ENCODE data around the gene MYOZ3. TPM values are rescaled to one million over a fixed set of nuclear protein-coding genes. Genes with fewer than 3 reads are reported as not detected.

Gene MYOZ3
- total and polyA plus RNA-seq, 2 experiments from 2014 or later, result 0.32 to 0.71 TPM

- no peaks in the 10 kb centered on the region for H3K79me2 ChIP-seq (ENCODE audit: insufficient read depth)
- no peaks in the 10 kb centered on the region for H3K27me3 ChIP-seq (replicated peaks; ENCODE audit: insufficient read depth)
- TF ChIP-seq EZH2 (IDR thresholded peaks at IDR 0.05; ENCODE audit: insufficient read depth, poor library complexity, severe bottlenecking) (no peak), EZH2phosphoT487 (IDR thresholded peaks at IDR 0.05; ENCODE audit: insufficient read depth, low read depth) (no peak)
- 0 out of 2 replicates have a peak, but pooled peaks cover 10% of the 10 kb centered on the region for H3F3A ChIP-seq (ENCODE audit: insufficient read depth)
- no peak overlapping the region for H3K9ac ChIP-seq
- 97 to 98% methylated on average over 2 of the region's 2 CpGs for WGBS, 2 experiments (ENCODE audit: low coverage in 1 of 2, low lambda C conversion rate in 2 of 2, missing lambda C conversion rate in 2 of 2)
- no peak overlapping the region for H3K4me3 ChIP-seq
- H3K36me3 ChIP-seq (ENCODE audit: low read depth), result 0 out of 2 replicates have a peak, but pooled peaks cover 2% of the 10 kb centered on the region
- no peak overlapping the region for H2AFZ ChIP-seq
- H3K4me1 ChIP-seq (ENCODE audit: insufficient read depth), result peaks cover 13% of the 10 kb centered on the region
- H3K9me2 ChIP-seq (ENCODE audit: insufficient read depth), result no peaks in the 10 kb centered on the region
- DNase-seq, result peak; percentile 24
- H3K27ac ChIP-seq, result no peak overlapping the region
- H3K4me2 ChIP-seq (ENCODE audit: unreplicated experiment), result no peak overlapping the region
- no peaks in the 10 kb centered on the region for H3K9me3 ChIP-seq (ENCODE audit: low read depth)
- no peaks in the 10 kb centered on the region for H4K20me1 ChIP-seq (ENCODE audit: insufficient read depth)
- in situ Hi-C loops (cut with MboI), result loop anchor here (5.0 kb wide), 1 partner anchor 87 kb away; no protein-coding TSS in a partner anchor
Measured at GRCh38 chr5:150653762-150654556, 7.1 kb upstream of the MYOZ3 start.

- 90 to 95% methylated on average over 2 to 3 of the region's 3 CpGs for WGBS, 2 experiments (ENCODE audit: low coverage in 1 of 2, low lambda C conversion rate in 2 of 2, missing lambda C conversion rate in 2 of 2)
- Histone ChIP-seq H2AFZ (no peak overlapping the region), H3K79me2 (ENCODE audit: insufficient read depth) (no peaks in the 10 kb centered on the region), H3K4me1 (ENCODE audit: insufficient read depth) (peaks cover 13% of the 10 kb centered on the region), H3K4me3 (no peak overlapping the region), H3K36me3 (ENCODE audit: low read depth) (no peaks in the 10 kb centered on the region), H3K27me3 (replicated peaks; ENCODE audit: insufficient read depth) (no peaks in the 10 kb centered on the region), H3K9me3 (ENCODE audit: low read depth) (no peaks in the 10 kb centered on the region), H4K20me1 (ENCODE audit: insufficient read depth) (no peaks in the 10 kb centered on the region), H3F3A (ENCODE audit: insufficient read depth) (0 out of 2 replicates have a peak, but pooled peaks cover 10% of the 10 kb centered on the region), H3K9ac (no peak overlapping the region), H3K4me2 (ENCODE audit: unreplicated experiment) (no peak overlapping the region), H3K9me2 (ENCODE audit: insufficient read depth) (no peaks in the 10 kb centered on the region), H3K27ac (no peak overlapping the region)
- in situ Hi-C loops (cut with MboI), result no loop called here
- no peak for DNase-seq
- no peak for TF ChIP-seq EZH2phosphoT487 (IDR thresholded peaks at IDR 0.05; ENCODE audit: insufficient read depth, low read depth)
- no peak for TF ChIP-seq EZH2 (IDR thresholded peaks at IDR 0.05; ENCODE audit: insufficient read depth, poor library complexity, severe bottlenecking)
Measured at GRCh38 chr5:150655221-150655620, 5.8 kb upstream of the MYOZ3 start.

- Histone ChIP-seq H3K27ac (no peak overlapping the region), H2AFZ (peak overlapping the region; percentile 78), H3K79me2 (ENCODE audit: insufficient read depth) (no peaks in the 10 kb centered on the region), H3K9me2 (ENCODE audit: insufficient read depth) (no peaks in the 10 kb centered on the region), H3K27me3 (replicated peaks; ENCODE audit: insufficient read depth) (no peaks in the 10 kb centered on the region), H3K9ac (peak overlapping the region; percentile 54), H3K9me3 (ENCODE audit: low read depth) (no peaks in the 10 kb centered on the region), H3F3A (ENCODE audit: insufficient read depth) (0 out of 2 replicates have a peak, but pooled peaks cover 10% of the 10 kb centered on the region), H3K4me2 (ENCODE audit: unreplicated experiment) (peak overlapping the region; percentile 67), H3K4me1 (ENCODE audit: insufficient read depth) (peaks cover 13% of the 10 kb centered on the region), H4K20me1 (ENCODE audit: insufficient read depth) (no peaks in the 10 kb centered on the region), H3K36me3 (ENCODE audit: low read depth) (no peaks in the 10 kb centered on the region), H3K4me3 (peak overlapping the region; percentile 65)
- peak; percentile 73 for DNase-seq
- in situ Hi-C loops (cut with MboI), result no loop called here
- 5 to 7% methylated on average over 56 to 86 of the region's 99 CpGs for WGBS, 2 experiments (ENCODE audit: low coverage in 1 of 2, low lambda C conversion rate in 2 of 2, missing lambda C conversion rate in 2 of 2)
- no peak for TF ChIP-seq EZH2phosphoT487 (IDR thresholded peaks at IDR 0.05; ENCODE audit: insufficient read depth, low read depth)
- TF ChIP-seq EZH2 (IDR thresholded peaks at IDR 0.05; ENCODE audit: insufficient read depth, poor library complexity, severe bottlenecking), result no peak
Measured at GRCh38 chr5:150656191-150657132, 4.6 kb upstream of the MYOZ3 start.

GRCh38 chr5:150658121-150658520 is 2.9 kb upstream of the MYOZ3 start:
- Histone ChIP-seq H3K9me2 (ENCODE audit: insufficient read depth) (no peaks in the 10 kb centered on the region), H3K4me1 (ENCODE audit: insufficient read depth) (peaks cover 10% of the 10 kb centered on the region), H3K79me2 (ENCODE audit: insufficient read depth) (no peaks in the 10 kb centered on the region), H3K9me3 (ENCODE audit: low read depth) (no peaks in the 10 kb centered on the region), H3K4me3 (no peak overlapping the region), H2AFZ (no peak overlapping the region), H3K27ac (no peak overlapping the region), H3K4me2 (ENCODE audit: unreplicated experiment) (no peak overlapping the region), H3K36me3 (ENCODE audit: low read depth) (no peaks in the 10 kb centered on the region), H4K20me1 (ENCODE audit: insufficient read depth) (no peaks in the 10 kb centered on the region), H3K9ac (no peak overlapping the region), H3F3A (ENCODE audit: insufficient read depth) (0 out of 2 replicates have a peak, but pooled peaks cover 10% of the 10 kb centered on the region), H3K27me3 (replicated peaks; ENCODE audit: insufficient read depth) (no peaks in the 10 kb centered on the region)
- no peak for TF ChIP-seq EZH2 (IDR thresholded peaks at IDR 0.05; ENCODE audit: insufficient read depth, poor library complexity, severe bottlenecking)
- no peak for TF ChIP-seq EZH2phosphoT487 (IDR thresholded peaks at IDR 0.05; ENCODE audit: insufficient read depth, low read depth)
- no peak for DNase-seq
- WGBS, 2 experiments (ENCODE audit: low coverage in 1 of 2, low lambda C conversion rate in 2 of 2, missing lambda C conversion rate in 2 of 2), result 97 to 100% methylated on average over 4 of the region's 4 CpGs
- in situ Hi-C loops (cut with MboI), result no loop called here
